ENCODE data around the gene LEMD1.

Gene LEMD1, protein sequence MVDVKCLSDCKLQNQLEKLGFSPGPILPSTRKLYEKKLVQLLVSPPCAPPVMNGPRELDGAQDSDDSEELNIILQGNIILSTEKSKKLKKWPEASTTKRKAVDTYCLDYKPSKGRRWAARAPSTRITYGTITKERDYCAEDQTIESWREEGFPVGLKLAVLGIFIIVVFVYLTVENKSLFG

DNA sequence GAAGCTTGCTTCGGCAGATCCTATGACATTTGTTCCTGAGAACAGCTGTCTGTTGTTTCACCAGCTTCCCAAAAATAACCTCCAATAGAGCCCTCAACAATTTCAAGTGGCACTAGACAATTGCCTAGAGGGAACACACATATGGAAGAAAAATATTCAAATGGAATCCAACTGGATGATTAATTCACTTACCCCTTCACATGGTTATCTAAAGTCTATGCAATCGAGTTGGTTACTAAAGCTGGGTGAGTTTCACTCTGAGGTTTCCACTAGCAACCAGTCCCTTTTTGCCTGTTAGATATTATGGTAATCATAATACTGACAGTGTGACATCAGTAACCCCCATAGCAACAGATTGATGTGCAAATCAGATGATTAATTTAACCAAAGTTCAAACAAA, at the start of gene LEMD1:
TSS of gene LEMD1 (minus strand) at position 259 of the 400 bp plus-strand sequence. CDS start 1,520 bp downstream, outside the sequence.
- DNase-seq = no peak

DNA sequence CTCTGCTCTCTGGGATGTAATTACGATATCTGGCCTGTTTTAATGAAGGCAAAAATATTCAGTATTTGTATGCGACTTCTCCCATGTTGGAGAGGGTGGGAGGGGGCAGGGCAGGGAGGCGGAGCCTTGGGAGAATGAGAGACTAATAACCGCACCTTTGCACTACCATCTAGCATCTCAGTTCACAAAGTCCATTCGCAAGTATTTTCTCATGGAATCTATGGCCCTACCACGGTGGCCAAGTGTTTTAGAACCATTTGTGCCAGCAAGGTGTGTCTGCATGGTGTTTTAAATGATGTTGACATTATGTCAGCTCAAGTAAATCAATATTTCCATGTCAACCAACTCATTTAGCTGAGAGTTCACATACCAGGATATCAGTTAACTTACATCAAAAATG, 48.3 kb upstream of the LEMD1 start:
- DNase-seq = no peak

DNA sequence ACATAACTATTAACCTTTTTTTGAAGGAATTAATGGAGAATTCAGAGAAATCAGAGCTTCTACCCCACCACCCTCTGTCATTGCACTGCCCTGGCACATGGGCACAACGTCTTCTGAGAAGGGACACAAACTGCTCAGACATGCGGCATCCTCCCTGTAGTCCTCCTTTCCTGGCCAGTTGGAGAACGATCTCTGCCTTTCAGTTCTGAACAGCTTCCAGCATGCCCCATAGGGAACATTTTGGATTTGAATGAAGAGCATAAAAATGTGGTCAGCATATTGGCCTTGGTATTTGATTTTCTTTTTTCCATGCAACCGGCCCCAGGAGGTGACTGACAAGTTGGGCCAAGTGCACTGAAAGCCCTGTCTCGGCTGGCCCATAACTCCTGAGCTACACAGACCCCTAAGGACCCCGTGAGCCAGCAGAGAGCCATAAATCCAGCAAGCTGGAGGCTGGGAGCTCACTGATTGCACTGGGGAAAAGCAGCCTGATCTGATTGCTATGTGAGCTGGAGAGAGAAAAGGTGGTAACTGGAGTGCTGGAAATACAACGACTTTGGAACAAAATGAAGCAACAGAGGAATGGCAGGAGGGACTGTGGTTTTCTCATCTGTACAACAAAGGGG, 44.9 kb upstream of the LEMD1 start:
- DNase-seq = no peak

DNA sequence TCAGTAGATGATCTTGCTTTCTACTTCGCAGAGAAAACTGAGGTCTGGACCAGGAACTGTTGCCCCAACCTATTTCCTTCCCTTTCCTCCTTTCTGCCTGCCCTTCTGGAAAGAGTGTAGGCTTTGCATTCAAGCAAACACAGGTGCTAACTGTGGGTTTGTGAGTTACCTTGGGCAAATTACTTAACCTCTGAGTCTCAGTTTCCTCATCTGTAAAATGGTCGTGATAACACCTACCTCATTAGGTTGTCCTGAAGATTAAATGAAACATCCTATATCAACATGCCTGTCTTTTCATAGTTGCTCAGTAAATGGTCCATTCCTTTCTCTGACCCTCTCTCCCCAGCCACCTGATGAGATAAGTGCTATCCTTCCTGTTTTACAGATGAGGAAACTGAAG, 43.5 kb upstream of the LEMD1 start:
- no peak for DNase-seq

DNA sequence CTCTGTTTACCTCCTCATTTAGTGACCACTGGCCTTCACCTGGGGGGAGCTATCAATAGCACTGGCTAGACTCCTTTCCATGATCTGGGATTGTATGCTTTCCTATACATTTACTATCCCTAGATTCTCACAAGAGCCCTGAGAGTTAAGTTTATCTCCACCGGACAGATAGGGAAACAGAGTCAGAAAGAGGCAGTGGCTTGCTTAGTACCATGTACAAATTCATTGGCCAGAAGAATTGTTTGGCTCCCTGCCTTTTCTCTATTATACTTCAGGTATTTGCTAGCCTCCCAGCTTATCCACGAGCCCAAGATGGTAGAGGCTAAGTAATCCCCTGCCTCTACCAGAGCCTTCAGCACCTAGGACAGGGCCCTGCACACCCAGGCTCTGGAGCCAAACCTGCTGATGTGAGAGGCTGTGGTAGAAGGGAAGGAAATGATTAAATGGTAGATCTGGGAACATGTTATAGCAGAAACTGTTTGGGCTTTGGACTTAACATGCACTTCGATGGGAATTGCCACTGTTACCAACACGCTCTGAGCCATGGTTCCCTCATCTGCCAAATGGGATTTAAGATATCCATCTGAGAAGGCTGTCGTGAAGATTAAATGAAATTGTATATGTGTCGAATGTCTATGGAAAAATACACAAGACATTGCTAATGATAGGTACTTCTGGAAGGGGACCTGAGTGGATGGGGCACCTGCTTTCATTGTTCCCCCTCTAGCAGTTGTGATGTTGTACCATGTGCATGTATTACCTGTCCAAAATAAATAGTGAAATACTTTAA, 37.1 kb upstream of the LEMD1 start:
- peak; percentile 32 to 39 for DNase-seq

DNA sequence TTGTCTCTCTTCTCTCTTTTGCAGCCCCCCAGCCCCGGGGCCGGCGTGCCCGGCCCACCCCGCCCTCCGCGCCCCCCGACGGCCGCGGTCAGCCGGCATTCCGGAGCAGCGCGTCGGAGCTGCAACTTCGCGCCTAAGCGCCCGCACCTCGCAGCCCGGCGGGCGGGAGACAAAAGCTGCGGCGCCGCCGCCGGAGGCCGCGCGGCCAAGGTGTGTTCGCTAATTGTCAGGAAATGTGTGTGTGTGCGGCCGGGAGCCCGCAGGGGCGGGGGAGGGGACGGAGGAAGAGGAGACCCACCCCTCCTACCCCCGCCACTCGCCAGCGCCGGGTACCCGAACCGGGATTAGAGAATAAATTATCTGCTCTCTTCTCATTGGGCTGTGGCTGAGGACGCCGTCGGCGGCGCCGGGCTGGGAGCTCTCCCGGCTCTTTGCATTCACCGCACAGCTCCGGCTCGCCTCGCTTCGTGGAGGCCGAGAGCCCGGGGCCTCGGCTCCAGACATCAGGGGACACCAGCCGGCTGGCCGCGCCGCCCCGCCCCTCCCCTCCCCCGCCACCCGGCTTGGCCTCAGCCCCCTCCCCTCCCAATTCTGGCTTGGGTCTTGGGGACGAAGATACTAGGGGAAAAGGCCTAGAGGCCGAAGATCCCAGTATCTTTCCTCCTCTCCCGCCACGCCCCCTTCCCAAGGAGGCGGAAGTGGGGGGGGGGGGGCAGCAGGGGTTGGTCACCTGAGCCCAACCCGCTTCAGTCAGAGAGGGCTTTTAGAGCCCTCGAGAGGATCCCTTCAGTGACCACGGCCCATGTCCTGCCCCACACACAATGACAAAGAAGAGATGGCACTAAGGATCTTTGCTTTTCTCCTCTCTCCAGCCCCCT, 35.3 kb upstream of the LEMD1 start:
- DNase-seq = peak in 1 of 2 experiments; percentile 9

DNA sequence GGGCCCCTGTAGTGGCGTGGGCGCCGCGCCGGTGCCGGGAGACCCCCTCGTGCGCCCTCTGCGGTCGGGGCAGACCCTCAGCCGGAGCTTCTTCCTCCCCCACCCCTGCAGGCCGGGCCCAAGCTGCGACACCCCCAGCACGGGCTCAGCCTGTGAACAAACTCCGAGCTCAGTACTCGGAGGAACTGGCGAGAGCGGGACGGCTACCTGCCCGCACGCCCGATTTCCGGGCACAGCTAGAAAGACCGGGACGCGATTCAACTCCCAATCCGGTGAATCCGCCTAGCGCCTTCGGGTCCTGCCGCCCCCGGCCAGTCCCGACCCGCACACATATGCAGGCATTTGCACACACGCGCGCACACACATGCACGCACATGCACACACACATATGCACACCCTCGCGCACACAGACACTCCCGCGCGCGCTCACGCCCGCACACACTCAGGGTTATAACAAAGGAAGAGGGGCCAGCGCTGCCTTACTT, 34.6 kb upstream of the LEMD1 start:
- DNase-seq = peak in 1 of 2 experiments; percentile 13

DNA sequence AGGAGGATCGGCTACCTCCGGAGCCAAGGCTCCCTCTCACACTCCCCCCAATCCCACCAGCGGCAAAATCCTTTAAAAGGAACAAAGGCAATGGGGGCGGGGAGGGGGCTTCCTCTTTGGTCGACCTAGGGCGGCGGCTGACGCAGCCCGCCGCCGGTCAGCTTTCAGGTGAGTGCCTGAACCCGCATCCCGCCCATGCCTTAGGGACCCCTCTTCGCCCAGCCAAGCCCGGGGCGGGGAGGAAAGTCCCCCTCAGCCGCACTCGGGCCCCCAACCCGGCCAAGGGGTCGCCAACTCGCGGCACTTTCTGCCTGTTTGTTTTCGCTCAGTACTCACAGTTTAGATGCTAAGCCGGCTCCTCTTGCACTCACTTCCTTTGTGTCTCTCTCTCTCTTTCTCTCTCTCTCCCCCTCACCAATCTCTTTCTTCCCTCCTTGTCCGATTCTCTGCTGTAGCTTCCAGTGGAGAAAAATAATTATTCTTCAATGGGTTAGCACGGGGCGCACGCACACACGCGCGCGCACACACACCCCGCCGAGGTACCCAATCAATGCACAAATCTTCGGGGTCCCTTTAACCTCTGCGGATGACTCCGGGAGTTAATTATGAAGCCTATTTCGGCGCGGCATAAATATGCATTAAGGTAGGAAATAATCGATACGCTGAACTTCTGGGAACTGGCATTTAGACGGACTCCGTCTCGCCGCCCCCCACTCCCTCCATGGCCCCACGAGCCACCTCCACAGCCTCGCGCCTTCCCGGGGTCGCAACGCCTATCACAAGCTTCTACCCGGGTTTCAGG, 33.9 kb upstream of the LEMD1 start, which contains the start of gene BLACAT1:
TSS of gene BLACAT1 (minus strand) at position 465 of the 802 bp plus-strand sequence.
- DNase-seq = no peak

DNA sequence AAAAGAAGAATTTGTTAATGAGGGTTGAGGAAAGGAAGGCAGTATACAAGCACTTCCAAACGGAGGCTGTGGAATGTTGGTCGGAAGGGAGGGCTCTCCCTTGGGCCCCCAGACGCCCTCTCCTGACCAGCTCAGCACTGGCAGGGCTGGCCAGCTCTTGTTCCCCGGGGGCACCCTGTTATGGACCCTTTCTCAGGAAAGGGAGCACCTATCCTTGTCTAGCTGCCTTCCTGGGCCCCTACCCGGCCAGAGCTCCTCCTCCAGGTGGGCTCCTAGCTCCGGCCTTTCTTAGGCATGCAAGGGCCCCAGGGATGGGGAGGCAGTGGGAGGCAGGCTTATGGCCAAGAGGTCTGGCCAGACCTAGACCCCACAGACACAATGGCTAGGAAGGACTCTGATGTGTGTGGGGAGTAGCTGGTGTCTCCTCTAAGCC, 33.1 kb upstream of the LEMD1 start:
- DNase-seq = no peak

DNA sequence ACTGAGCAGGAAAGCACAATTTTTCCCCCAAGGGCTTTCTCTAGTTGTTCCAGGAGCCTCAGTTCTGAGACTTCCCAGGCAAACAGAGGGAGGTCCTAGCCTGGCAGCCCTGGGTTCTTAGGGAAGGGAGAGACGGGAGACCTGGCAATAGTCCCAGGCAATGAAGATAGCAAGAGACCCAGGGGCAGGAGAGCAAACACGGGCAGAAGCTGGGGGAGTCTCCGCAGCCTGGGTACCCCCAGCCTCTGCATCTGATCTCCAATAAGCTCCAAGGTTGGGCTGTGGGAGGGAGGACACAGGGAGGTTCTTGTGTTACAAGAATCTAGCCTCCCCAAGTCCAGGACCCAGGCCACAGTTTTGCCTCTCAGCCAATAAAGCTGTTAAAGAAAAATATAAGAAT, 31.6 kb upstream of the LEMD1 start:
- DNase-seq = no peak

DNA sequence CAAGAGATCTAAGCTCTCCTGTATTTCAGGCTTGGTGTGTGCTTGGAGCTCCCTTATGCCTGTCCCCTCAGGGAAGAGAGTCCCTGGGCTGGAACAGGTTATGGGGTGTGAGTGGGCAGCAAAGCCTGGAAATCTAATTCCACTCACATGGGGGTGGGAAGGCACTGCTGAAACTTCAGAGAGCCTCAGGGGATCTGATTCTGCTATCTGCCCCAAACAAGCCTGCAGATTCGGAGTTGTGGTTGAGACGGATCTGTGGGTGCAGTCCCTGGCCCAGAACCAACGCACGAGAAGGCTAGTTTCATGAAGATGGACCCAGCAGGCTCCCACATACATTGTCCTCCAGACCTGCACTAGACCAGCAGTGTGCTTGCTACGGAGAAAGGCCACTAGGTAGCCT, 31.1 kb upstream of the LEMD1 start:
- DNase-seq = no peak

DNA sequence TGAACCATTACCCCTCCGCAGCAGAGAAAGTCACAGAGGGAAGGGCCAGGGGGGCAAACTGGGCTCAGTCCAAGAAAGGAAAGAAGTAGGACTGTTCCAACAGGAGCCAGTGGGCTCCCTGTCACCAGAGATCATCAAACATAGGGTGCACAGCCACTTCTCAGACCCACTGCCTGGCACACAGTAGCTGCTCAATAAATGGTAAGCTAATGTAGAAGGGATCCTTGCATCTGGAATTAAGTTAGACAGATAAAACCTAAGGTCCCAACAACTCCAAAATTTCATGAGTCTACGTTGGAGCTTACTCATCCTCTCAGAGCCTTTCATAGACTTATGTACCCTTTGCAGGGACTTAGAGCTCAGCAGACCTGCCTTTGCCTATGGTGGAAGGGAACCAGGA, 30.5 kb upstream of the LEMD1 start:
- DNase-seq = no peak

DNA sequence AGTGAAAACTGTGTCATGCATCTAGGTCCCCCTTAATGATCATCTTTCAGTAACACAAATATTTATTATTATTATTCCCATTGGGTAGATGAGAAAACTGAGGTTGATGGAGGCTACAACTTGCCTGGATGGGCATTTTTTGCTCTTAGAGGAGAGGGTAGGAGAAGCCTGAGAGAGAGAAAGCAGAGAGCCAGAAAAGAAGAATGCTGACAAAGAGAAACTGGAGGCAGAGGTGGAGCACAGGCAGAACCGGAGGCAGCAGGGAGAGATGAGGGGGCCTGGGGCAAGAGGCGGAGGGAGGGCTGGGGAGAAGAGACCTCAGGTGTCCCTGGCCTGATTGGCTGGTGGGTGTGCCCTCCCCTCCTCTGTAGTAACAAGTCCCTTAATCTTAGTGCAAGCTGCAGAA, 29.9 kb upstream of the LEMD1 start:
- no peak for DNase-seq

DNA sequence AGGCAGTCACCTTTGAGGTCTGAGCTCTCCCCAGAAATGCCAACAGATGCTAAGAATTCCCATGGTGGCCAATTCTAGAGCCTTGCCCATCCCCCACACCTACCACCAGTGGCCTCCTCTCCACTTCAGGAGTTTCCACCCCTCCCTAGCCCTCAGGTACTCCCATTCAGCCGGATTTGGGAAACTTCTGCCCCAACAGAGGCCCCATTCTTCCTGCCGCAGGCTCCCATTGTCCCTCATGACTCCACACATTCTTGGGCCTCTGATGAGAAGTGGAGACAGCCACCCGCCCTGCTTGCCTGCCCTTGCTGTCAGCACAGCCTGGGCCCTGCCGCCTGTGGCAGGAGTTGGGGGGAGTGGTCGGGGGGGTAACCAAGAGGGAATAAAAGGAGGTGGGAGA, 29.3 kb upstream of the LEMD1 start:
- DNase-seq = no peak

DNA sequence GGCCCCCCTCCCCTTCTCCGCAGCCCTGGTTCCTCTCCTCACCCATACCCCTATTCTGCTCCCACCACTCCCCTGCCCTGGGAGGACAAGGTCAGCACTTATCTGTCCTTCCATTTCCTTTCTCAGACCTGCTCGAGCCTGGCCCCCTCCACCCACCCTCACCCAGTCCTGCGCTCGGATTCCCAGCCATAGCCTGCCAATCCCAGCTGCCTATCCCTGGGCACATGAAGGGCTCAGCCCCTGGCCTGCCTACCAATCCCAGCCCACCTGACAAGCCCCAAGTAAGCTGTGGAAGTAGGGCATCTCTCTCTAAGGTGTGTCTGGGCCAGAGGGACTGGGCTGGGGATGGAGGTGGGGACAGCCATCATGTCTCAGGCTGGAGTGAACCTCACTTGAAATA, 28.6 kb upstream of the LEMD1 start:
- no peak for DNase-seq

DNA sequence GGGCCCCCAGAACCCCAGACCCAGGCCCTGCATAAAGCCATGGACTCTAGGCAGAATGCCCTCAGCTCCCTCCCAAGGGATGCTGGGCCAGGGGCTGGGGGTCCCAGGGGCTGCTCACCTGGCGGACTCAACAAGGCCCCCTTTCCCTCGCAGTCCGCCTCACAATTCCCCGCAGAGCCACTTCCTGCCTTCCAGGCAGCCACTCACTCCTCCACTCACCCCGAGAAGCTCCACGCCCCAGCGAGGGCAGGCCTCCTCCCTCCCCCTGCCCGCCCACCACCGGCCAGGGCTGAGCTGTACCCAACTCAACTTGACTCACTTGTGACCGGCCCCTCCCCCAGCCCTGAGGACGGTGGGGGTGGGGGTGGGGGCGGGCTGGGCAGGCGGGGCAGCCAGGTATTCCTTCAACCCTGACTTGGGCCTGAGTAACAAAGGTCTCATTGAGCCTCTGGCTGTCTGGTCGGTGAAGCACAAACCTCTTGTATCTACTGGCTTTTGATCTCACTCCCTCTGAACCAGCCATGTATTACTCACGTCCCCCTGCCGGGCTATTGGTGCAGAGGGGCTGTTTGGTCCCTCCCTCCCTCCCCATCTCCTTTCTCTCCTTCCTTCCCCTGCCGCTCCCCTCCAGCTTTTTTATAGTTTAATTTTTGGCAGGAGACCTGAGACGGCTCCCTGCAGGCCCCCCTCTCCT, 28.0 kb upstream of the LEMD1 start:
- peak; percentile 53 to 61 for DNase-seq

DNA sequence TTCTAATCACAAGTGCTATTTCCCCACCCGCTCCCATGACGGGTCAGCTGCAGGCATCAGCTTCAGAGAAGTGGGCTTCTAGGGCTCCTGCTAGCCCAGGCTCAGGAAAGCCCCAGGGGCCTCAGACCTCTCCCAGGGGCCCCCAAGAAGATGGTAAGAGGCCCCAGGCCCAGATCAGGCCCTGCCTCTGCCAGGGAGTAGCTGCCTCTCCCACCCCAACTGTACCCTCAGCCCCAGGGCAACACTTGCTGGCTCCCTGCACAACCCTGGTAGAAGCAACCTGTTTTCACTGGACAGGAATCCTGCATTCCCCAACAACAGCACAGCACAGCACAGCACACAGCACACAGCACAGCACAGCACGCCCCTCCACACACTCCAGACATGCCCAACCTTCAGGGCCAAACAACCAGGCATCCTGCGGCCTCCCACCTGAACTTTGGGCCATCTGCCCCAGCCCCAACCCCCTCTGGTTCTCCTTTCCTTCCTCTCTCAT, 27.4 kb upstream of the LEMD1 start:
- no peak for DNase-seq

DNA sequence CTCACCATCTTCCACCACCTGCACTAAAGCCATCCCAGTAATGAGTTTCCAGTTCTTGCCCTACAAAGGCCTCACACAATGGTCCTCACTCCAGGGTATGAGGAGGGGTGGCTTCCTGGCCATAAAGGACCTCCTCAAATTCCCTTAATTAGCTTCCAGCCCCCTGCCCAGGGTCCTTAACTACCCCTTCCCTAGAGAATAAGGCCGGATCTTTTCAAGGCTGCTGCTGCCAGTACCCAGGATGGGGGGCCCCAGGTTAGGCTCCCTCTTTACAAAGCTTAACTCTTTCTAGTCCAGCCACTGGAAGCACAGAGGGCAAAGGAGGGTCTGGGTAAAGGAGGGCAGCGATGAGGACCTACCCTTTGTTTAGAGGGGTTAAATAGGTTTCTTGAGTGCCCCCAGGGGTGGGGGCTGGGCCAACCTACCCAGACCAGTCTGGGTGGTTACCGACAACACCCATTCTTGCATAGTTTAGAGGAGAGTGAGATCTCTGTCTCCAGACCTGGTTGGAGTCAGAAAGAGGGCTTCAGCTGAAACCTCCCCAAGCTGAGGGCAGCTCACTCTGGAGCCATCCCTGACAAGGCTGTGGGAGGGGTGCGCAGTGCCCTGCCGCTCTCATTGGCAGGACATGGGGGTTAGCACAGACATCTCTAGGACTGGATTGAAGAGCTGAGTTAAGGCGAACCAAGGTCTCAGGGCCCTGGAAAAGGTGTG, 26.8 kb upstream of the LEMD1 start:
- DNase-seq = no peak

DNA sequence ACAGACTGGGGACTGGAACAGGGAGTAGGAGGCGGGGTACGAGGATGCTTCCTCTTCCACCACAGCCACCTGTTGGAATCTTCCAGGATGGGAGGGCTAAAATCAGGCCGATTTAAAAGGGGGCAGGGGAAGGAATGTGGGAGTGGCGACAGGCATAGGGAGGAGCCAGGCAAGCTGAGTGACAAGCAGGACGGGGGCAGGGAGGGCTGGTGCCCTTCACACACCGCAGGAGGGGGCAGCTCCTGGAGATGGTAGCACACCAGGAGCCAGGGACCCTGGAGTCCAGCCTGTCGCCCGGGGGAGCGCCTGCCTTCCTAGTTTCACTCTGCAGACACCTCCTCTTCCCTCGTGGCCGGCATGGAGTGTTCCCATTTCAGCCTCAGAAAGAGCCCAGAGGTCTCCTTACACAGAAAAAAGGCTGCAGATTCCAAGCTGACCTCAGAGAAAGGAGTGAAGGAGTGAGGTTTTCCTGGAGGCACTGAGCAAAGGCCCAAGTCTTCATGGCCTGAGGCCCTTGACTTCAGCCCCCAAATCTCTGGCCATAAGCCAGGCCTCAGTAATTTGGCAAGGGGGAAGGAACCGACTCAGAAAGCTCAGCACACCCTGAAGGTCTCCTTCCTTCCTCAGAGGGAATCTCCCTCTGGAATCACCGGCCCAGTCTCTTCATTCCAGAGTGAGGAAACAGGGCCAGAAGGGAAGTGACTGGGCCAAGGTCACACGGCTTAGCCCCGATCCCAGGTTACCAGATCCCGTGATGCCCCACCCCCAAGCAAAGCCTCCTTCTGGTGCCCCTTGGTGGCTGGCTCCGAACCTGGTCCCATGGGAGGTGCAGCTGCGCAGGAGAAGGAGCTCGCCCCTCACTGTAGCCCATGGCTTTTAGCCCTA, 25.8 kb upstream of the LEMD1 start:
- DNase-seq = no peak

All from activated CD4-positive, alpha-beta T cell treated with anti-CD3 and anti-CD28 coated beads, Interleukin-2, amount 50 U/mL, for 48 hours (primary cell).